Activated CD8-positive, alpha-beta T cell treated with anti-CD3 and anti-CD28 coated beads for 36 hours (primary cell): Measurements from ENCODE around the gene HOXA10. TPM values are rescaled to one million over a fixed set of nuclear protein-coding genes. Genes with fewer than 3 reads are reported as not detected.

Source experiments
- ATAC-seq: fragments of 200-7000 bp; cut with Tn5 transposase; one replicate; pipeline ENCODE4 v1.10.0; 2021; ENCODE audit warnings: mild to moderate bottlenecking, moderate library complexity
- CTCF ChIA-PET: fragments of 350-600 bp; sonication (Branson Sonifier 250); formaldehyde crosslinking; loops from one replicate; lab custom pipeline; 2021; ENCODE audit warnings: antibody characterized with exemption; lab: Charles Lee
- POLR2A ChIA-PET: fragments of 350-600 bp; sonication (Branson Sonifier 250); formaldehyde crosslinking; loops from one replicate; lab custom pipeline; 2021; ENCODE audit warnings: antibody characterized with exemption; lab: Charles Lee
- DNase-seq: peaks from one replicate; pipeline ENCODE4 v3.0.0-alpha.2; 2020
- H3K27ac Mint-ChIP-seq: one replicate; pipeline ENCODE4 v1.8.0; 2021; ENCODE audit warnings: mild to moderate bottlenecking, mixed read lengths
- H3K27me3 Mint-ChIP-seq: one replicate; pipeline ENCODE4 v1.8.0; 2021; ENCODE audit warnings: mixed read lengths
- H3K36me3 Mint-ChIP-seq: one replicate; pipeline ENCODE4 v1.8.0; 2021; ENCODE audit warnings: low read depth, mixed read lengths
- H3K4me1 Mint-ChIP-seq: one replicate; pipeline ENCODE4 v1.8.0; 2021; ENCODE audit warnings: low read depth, mixed read lengths
- H3K4me3 Mint-ChIP-seq: one replicate; pipeline ENCODE4 v1.8.0; 2021; ENCODE audit warnings: mild to moderate bottlenecking, moderate library complexity, mixed read lengths
- H3K9me3 Mint-ChIP-seq: one replicate; pipeline ENCODE4 v1.8.0; 2021; ENCODE audit warnings: mixed read lengths
- intact Hi-C: fragments of 100-400 bp; cut with micrococcal nuclease; formaldehyde crosslinking; loops from one replicate; pipeline ENCODE4 v1.10.0; 2022
- total RNA-seq, 2 experiments: library from RNA; stranded (reverse); gene quantifications; one replicate each; pipeline ENCODE4 v1.2.3, GENCODE V29; 2021
- TF ChIP-seq, protein P1 (sequence below): fragments of 200-600 bp; IDR thresholded peaks from one replicate; pipeline ENCODE4 v1.8.0; 2022; ENCODE audit warnings: antibody characterized with exemption, mild to moderate bottlenecking

HOXA10 gene
- total RNA-seq, 2 experiments from 2014 or later = not detected

DNA sequence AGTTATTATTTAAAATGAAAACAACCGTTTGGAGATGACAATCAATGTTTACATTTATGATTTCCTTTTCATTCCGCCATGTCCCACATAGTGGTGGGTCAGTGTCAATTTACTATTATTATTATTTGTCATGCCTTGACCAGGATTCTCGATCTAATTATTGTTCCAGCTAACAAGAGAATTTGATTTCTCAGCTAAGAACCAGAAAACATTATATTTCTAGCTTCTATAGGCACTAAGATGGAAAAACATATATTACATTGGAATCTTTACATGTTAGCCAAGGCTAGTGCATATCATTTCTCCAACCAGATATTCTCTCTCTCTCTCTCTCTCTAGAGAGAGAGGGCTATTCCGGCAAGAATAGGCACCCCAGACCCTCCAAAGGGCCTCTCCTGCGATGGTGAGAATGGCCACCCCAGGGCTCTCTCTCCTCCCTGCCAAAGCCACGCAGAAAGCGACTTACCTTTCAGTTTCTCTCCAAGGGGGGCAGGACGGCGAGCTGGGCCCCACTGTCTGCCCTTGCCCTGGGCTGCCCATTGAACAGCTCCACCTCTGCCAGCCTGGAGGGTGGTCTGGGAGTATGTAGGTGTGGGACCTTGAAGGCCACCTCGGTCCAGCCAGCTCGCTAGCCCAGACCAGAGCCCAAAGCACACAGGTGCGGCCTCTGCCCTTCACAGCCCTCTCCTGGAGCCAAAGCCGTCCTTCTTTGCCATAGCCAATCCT, 24.1 kb downstream of the HOXA10 start:
- DNase-seq = no peak
- intact Hi-C loops = no loop called here
- H3K27me3 Mint-ChIP-seq = peaks cover 83% of the 10 kb centered on the region
- peak overlapping the region; percentile 59 for H3K4me3 Mint-ChIP-seq
- TF ChIP-seq, protein P1, sequence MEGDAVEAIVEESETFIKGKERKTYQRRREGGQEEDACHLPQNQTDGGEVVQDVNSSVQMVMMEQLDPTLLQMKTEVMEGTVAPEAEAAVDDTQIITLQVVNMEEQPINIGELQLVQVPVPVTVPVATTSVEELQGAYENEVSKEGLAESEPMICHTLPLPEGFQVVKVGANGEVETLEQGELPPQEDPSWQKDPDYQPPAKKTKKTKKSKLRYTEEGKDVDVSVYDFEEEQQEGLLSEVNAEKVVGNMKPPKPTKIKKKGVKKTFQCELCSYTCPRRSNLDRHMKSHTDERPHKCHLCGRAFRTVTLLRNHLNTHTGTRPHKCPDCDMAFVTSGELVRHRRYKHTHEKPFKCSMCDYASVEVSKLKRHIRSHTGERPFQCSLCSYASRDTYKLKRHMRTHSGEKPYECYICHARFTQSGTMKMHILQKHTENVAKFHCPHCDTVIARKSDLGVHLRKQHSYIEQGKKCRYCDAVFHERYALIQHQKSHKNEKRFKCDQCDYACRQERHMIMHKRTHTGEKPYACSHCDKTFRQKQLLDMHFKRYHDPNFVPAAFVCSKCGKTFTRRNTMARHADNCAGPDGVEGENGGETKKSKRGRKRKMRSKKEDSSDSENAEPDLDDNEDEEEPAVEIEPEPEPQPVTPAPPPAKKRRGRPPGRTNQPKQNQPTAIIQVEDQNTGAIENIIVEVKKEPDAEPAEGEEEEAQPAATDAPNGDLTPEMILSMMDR = no peak
- POLR2A ChIA-PET = no interaction called here
- peaks cover 27% of the 10 kb centered on the region for H3K4me1 Mint-ChIP-seq
- H3K27ac Mint-ChIP-seq = no peak overlapping the region
- no peaks in the 10 kb centered on the region for H3K36me3 Mint-ChIP-seq
- no peaks in the 10 kb centered on the region for H3K9me3 Mint-ChIP-seq
- CTCF ChIA-PET = interaction anchor here (0.6 to 6.2 kb wide), 30 partner anchors 9 to 890 kb away, joined by 3 to 63 read pairs (median 3); no protein-coding TSS in a partner anchor
- no peak for ATAC-seq

DNA sequence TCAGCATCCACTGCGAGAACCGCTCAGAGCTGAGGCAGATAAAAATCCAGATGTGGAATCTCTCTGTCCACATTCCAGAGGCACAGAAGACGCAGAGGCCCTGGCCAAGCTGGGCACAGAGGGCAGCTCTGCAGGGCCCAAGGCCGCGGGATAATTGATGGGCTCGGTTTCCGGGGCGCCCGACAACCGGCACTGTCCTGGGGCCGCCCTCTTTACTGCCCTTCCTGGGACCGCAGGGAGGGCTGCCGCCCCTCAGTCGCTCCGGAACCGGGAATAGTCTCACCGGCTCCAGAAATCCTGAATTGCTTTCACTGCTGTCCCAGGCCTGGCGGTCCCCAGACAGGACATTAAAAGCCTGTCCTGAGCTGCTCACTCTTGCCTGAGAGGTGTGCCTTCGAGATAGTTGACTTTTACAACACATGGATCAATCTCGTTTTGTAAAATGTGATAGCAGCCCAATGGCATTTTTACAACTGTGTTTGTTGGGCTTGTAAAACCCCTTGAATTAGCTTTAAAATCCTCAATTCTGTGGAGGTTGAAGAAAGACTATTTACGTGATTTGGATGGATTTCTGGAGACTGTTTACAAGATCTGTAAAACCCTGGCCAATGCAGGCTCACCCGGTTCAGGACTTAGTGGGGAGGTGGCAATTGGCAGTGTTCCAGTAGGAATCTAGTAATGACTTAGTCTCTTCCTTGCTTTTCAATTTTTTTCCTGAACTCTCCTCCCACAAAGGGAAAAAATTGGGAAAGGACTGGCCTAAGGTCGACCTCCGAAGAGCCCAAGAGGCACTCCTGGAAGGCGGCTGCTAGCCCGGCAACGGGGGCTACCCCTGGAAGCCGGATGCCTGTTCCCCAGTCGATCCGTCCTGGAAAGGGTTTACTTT, 25.1 kb downstream of the HOXA10 start:
- ATAC-seq = no peak
- Mint-ChIP-seq H3K4me3 (no peak overlapping the region), H3K27ac (no peak overlapping the region), H3K36me3 (no peaks in the 10 kb centered on the region), H3K9me3 (no peaks in the 10 kb centered on the region), H3K4me1 (peaks cover 20% of the 10 kb centered on the region), H3K27me3 (peaks cover 76% of the 10 kb centered on the region)
- POLR2A ChIA-PET = interaction anchor here (1.0 kb wide), 1 partner anchor 38 kb away, joined by 3 read pairs; no protein-coding TSS in a partner anchor
- CTCF ChIA-PET = interaction anchor here (0.6 to 6.2 kb wide), 15 partner anchors 8 to 1287 kb away, joined by 3 to 63 read pairs (median 4); no protein-coding TSS in a partner anchor
- intact Hi-C loops = no loop called here
- TF ChIP-seq, protein P1 = no peak
- no peak for DNase-seq

DNA sequence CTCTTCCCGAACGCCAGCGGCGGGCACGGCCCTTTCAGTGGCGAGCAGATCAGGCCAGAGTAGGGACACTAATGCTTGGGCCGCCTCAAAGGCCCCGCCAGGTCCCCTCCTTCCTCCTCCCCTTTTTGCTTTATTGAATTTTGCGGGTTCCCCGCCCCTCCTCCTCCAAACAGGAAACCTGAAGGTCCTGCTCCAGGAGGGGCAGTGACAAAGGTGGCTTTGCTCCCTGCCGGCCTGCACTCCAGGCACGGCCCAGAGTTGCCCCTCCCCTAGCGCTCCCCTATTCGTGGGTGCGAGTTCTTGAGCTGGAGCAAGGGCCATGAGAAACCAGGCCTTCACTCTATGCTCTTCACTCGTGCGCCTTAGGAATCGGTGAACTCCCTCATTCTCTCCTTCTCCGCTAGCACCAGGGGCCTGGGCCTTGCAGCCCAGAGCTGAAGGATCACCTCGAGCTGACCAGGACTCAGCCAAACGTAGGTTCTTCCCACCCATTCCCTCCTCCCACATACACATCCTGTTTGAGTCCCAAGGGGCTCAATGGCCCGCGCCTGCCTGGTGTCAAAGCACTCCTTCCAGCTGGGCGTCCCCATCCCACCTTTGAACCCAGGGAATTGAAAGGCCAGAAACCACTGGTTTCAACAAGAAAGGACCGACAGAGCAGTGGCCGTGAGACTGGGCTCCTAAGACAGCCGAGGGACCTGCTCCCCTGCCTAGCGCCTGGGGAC, 25.9 kb downstream of the HOXA10 start:
- no peak overlapping the region for H3K27ac Mint-ChIP-seq
- TF ChIP-seq, protein P1 = no peak
- H3K9me3 Mint-ChIP-seq = no peaks in the 10 kb centered on the region
- H3K4me3 Mint-ChIP-seq = peak overlapping the region; percentile 47
- H3K36me3 Mint-ChIP-seq = no peaks in the 10 kb centered on the region
- DNase-seq = no peak
- ChIA-PET POLR2A (interaction anchor here (1.0 kb wide), 1 partner anchor 37 kb away, joined by 3 read pairs; no protein-coding TSS in a partner anchor), CTCF (interaction anchor here (0.6 to 6.2 kb wide), 5 partner anchors 11 to 1287 kb away, joined by 3 to 63 read pairs (median 3); no protein-coding TSS in a partner anchor)
- no peak for ATAC-seq
- H3K4me1 Mint-ChIP-seq = peaks cover 20% of the 10 kb centered on the region
- H3K27me3 Mint-ChIP-seq = peaks cover 68% of the 10 kb centered on the region
- intact Hi-C loops = no loop called here

DNA sequence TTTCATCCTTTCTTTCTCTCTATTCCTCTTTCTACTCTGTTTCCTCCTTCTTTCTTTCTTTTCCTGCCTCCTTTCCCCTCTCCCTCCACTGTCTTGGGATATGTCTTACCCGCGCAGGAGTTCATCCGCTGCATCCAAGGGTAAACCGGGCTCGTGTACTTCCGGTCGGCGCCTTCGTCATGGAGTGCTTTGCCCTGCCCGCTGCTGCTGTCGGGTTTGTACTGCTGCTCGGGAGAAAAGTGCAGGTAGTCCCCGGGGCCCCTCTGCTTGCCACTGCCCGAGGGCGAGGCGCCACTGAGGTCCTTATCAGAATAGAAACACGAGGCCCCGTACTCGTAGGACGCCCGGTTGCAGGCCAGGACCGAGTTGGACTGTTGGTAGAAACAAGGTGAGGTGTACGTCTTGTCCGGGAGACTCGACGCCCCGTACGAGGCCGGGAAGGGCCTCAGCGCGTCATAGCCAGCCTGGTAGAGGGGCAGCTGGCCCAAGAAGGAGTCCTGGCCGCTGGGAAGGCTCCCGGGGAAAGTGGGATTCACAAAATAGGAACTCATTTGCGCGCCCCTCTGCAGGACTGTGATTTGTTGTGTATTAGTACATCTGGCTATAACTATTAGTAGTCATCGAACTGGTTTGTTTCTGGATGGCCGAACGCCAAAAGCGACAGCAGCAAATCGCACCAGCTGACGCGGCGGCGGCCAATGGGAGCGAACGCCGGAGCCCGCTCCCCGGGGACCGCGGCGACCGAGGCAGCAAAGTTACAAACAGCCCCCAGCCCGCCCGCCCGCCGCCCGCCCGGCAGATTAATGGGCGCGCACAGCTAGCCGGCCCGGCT, 26.7 kb downstream of the HOXA10 start, which contains the start of gene HOXA6:
Gene HOXA6, minus strand, starts transcription at position 576 of the 832 bp plus-strand sequence. Its CDS starts 25 bp downstream, at position 551.
- H3K36me3 Mint-ChIP-seq = no peaks in the 10 kb centered on the region
- ChIA-PET POLR2A (no interaction called here), CTCF (interaction anchor here (0.7 to 1.7 kb wide), 3 partner anchors 14 to 49 kb away, joined by 3 to 5 read pairs (median 3); no protein-coding TSS in a partner anchor)
- TF ChIP-seq, protein P1 = no peak
- no peak within 1 kb of the TSS for H3K27ac Mint-ChIP-seq
- H3K9me3 Mint-ChIP-seq = no peaks in the 10 kb centered on the region
- ATAC-seq (no peak), DNase-seq (no peak)
- intact Hi-C loops = no loop called here
- H3K27me3 Mint-ChIP-seq = peaks cover 65% of the 10 kb centered on the region
- H3K4me1 Mint-ChIP-seq = peaks cover 20% of the 10 kb centered on the region
- peak within 1 kb of the TSS; percentile 47 for H3K4me3 Mint-ChIP-seq
